NCI-H510A (cell line): ENCODE measurements around the gene SEMA3G.

Experiments
- DNase-seq: peaks from one replicate; lab custom pipeline; 2025; lab: John Stamatoyannopoulos, UW

Gene SEMA3G

DNA sequence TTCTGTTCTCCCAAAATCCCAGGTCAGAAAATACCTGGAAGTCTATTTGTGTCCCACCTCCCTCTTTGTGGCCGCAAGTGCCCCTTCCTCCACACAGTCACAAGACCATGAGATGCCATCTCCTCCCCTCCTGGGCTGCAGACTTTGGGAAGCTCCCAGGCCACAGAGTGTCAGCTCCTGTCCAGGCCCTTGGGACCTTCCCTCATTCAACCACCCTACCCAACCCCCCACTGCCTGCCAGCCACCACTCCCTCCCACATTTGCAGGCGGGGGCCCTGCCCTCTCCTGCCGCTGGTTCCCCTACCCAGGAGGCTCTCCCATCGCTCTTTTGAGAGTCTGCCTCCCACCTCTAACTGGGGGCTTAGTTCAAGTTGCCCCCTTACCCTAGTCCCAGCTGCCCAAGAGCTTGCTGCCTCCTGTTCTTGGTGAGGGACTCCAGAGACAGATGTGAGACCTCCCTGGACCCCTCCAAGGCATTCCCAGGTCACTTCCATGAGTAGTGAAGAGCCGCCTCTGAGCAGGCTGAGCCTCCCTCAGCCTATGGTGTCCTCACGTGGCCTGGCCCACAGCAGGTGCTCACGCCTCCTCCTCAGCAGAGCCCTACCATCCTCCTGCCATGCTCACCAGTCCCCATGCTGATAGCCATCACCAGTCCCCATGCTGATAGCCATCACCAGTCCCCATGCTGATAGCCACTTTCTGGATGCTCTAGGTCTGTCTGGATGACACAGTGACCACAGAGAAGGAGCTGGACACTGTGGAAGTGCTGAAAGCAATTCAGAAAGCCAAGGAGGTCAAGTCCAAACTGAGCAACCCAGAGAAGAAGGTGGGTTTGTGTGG is 34.4 kb upstream of the SEMA3G start:
- DNase-seq = no peak

DNA sequence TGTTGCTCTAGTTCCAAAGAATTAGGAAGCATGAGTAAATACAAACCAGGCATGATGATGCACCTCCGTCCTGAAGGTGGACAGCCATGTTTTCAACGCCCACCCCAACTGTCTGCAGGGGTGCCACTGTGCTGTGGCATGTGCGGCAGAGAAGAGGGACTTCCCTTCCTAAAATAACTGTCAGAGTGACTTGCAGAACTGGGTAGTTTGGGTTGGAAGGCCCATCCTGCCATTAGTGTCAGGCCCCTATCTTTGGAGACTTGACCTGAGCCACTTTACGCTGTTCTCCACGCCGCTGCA is 32.8 kb upstream of the SEMA3G start:
- DNase-seq = no peak

GRCh38 chr3:52477076-52477795 is 32.3 kb upstream of the SEMA3G start:
- DNase-seq = no peak

- DNase-seq = no peak
These were observed 28.1 kb upstream of the SEMA3G start for GRCh38 chr3:52473026-52473425.

DNA sequence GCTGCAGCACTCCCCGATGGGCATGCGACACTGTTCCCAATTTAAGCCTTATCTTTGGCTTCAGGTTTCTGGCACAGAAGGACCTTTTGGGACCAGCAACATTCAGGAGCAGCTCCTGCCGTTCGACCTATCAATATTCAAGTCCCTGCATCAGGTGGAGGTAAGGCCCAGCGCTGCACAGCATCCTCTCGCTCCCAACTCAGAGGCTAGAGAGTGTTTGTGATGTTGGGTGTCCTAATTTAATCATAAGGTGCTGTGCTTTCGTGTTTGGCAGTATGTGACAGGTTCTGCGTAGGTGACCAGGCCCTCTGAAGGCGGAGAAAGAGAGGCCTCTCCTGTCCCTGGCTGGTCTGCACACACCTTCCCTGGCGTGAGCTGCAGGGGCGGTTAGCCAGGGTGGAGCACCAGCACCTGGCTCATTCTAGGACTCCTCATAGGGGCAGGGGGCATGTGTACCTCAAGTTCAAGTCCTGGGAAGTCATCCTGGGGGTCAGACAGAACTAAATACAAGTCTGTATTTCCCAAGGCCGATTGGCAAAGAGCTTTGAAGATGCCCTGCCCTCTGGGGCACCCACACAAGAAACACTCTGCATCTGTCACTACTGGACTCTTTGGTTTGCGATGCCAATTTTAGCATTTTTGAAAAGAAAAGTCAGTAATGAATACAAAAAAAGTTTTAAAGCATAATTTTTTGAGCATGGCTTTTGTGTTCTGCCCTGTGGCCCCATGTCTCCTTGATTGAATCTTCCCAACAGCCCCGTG is 27.5 kb upstream of the SEMA3G start:
- no peak for DNase-seq

DNA sequence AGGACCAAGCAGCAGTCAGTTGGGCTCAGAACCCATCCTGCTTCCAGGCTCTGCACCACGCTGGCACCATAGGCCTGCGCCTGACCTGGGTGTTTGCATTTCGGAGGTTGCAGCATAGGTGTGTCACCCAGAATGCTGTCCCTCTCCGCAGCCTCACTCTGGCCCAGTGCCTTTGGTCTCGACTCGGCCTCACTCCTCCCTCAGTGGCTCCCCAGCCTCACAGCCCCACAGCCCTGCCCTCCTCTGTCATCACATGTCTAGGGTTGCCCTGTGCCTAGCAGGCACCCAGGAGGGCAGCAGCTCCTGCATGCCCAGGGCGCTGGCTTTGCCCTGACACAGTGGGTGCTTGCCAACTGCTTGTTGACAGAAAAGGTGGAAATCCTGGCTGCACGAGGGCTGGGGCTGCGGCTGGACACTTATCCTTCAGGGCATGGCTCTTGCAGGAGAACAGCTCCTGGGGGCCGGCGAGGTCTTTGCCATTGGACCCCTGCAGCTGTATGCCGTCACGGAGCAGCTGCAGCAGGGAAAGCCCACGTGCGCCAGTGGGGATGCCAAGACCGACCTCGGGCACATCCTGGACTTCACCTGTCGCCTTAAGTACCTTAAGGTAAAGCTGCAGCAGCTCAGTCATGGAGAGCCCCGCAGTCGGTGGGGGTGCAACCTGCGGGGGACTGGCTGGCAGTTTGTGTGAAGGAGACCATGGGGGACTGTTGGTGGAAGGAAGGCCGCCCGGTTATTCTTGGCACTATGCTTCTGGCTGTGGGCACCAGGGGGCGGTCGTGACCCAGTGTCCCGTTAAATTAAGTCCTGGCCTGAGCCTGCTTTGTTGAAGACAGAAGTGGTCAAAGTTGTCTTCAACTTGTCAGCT is 26.7 kb upstream of the SEMA3G start:
- no peak for DNase-seq

GRCh38 chr3:52470920-52471319 is 26.0 kb upstream of the SEMA3G start:
- no peak for DNase-seq

GRCh38 chr3:52469001-52469400 is 24.1 kb upstream of the SEMA3G start:
- DNase-seq = no peak

DNA sequence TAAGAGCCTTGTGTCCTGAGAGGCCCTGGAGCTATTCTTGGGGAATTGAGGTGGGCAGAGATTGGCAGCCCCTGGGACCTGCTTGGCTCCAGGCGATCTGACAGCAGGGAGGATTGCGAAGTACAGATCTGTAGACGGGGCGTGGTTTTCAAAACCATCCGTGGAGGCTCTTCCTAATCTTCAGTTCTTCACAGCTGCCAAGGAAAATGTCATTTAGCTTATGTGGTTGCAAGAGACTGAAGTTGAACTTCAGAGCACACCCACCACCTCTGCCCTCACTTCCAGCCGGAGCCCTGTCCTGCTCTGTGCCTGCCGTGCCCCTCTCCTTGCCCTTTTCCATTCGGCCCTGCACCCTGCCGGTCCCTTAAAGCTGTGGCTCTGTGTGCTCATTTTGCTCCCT is 23.4 kb upstream of the SEMA3G start:
- no peak for DNase-seq

DNA sequence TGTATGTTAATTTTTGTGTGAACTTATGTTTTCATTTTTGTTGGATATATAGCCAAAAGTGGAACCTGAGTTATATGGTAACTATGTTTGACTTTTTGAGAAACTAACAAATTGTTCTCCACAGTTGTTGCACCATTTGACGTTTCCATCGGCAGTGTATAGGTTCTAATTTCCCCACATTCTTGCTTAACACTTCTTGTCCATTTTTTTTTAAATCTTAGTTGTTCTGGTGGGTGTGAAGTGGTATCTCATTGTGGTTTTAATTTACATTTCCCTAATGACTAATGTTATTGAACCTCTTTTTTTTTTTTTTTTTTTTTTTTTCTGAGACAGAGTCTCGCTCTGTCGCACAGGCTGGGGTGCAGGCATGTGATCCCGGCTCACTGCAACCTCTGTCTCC is 18.5 kb upstream of the SEMA3G start:
- no peak for DNase-seq

- DNase-seq = no peak
These were observed 17.0 kb upstream of the SEMA3G start for GRCh38 chr3:52461874-52462273.

- DNase-seq = no peak
These were observed 14.1 kb upstream of the SEMA3G start for GRCh38 chr3:52458770-52459545.

GRCh38 chr3:52458031-52458760 is 13.3 kb upstream of the SEMA3G start:
- DNase-seq = no peak

- DNase-seq = no peak
These were observed 11.9 kb upstream of the SEMA3G start for GRCh38 chr3:52456800-52457183.

DNA sequence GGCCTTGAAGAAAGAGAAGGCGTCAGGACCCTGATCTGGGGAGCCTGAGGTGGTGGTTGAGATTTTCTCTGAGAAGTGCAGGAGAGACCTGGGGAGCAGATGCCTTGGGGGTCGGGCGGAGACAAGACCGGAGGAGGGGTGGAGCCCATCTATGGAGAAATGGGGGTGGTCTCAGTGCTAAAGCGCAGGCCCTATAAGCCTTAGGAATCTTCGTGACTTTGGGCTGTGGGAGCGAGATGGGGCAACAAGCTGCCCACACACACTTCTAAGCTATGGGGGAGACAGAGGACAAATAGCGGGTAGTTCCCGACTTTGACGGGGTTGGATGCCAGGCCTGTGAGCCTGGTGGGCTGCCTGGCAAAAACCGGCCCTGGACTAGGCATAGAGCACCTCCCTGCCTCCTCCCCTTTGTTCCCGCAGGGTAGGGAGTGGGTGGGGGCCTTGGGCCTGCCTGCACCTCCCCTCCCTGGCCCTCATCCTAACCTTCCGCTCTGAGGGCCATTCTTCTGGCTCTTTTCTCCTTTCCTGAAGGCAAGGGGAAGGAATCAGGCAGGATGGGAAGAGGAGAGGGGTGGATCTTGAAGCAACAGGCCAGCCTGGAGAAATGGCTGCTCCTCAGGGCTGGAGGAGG is 11.4 kb upstream of the SEMA3G start:
- DNase-seq = no peak

DNA sequence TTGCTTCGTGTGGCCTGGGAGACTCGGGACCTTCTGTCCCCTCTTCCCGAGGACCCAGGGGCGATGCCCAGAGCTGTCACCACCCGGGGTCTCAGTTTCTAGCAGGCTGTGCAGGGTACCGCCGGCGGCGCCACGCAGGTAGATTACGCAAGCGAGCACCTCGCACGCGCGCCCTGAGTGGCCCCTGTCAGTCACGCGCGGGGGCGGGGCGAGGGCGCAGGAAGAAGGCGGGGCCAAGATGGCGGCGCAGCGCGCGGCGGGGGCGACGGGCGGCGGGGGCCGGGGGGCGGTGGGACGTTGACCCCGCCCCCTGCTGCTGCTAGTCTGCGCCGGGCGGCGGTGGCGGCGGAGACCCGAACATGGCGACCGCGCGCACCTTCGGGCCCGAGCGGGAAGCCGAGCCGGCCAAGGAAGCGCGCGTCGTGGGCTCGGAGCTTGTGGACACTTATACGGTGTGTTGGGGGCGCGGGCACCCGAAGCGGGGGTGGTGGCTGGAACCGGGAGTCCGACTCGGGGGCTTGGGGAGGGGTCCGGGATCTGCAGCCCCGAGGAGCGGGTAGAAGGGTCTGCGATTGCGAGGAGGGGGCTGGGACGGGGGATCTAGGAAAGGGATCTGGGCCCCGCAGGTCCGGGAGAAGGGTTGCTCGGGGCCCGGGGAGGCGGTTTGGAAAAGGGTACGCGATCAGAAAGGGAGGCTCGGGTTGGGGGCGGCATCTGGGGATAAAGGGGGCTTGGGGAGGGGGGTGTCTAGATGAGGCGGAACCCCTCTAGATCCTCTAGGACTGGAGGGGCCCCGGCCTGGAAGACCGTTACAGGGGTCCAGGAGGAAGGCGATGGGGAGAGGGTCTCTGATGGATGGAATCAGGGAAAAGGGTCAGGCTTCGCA is 10.6 kb upstream of the SEMA3G start, which contains the start of gene NISCH:
Gene NISCH (plus strand): TSS at position 322 of the 886 bp plus-strand sequence. CDS start 38 bp downstream, at position 360.
- DNase-seq = peak; percentile 47

GRCh38 chr3:52454938-52455282 is 10.0 kb upstream of the SEMA3G start:
- no peak for DNase-seq

GRCh38 chr3:52454250-52454937 is 9.5 kb upstream of the SEMA3G start:
- DNase-seq = no peak
